B cell (primary cell): ENCODE results near the gene GET4.

Experiments used
- EZH2 ChIP-seq: IDR thresholded peaks from 2 replicates; pipeline ENCODE4 v1.6.1; 2012; ENCODE audit warnings: borderline replicate concordance, low read depth, mild to moderate bottlenecking, moderate library complexity, low read length; ENCODE audit not compliant: insufficient read depth, poor library complexity, severe bottlenecking
- TF ChIP-seq, protein P1 (sequence below): fragments of 200-600 bp; IDR thresholded peaks from one replicate; pipeline ENCODE4 v1.8.0; 2022; ENCODE audit warnings: antibody characterized with exemption, mild to moderate bottlenecking

DNA sequence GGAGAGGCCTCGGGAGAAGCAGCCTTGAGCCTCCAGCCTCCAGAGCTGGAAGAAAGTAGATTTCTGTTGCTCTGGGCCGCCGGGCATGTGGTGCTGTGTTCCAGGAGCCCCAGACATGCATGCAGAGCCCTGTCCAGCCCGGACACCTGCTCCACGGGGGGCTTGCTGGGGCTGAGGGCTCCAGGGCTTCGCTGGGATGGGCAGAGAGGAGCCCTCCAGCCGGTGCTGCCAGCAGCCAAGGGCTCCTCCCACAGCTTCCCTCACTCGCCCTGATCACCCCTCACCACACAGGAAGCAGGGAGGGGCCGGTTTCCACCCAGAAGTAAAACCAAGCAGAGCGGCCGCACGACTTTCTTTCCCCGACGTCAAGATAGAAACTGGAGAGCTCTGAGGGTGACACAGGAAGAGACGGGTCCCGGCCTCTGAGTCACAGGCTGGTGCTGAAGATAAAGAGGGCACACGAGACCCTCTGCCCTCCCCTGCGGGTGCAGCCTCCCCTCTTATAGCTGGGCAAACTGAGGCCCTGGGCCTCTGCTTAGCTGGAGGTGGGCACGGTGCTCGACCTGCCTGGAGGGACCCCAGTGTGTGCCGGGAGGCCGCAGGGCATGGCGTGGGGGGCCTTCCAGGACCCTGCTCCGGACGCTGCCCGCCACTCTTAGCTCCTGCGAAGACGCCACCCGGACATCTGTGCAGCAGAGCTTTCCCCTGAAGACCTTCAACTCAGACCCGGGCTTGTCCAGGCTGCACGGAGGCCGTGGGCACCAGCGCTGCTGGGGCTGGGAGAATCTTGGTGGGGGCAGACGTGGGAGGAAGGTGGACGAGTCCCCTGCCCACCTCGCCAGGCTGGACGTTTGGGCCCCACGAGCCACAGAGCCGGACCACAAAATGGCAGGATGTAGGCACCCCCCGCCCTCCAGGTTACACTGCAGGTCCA lies 47.0 kb downstream of the GET4 start:
- TF ChIP-seq, protein P1, sequence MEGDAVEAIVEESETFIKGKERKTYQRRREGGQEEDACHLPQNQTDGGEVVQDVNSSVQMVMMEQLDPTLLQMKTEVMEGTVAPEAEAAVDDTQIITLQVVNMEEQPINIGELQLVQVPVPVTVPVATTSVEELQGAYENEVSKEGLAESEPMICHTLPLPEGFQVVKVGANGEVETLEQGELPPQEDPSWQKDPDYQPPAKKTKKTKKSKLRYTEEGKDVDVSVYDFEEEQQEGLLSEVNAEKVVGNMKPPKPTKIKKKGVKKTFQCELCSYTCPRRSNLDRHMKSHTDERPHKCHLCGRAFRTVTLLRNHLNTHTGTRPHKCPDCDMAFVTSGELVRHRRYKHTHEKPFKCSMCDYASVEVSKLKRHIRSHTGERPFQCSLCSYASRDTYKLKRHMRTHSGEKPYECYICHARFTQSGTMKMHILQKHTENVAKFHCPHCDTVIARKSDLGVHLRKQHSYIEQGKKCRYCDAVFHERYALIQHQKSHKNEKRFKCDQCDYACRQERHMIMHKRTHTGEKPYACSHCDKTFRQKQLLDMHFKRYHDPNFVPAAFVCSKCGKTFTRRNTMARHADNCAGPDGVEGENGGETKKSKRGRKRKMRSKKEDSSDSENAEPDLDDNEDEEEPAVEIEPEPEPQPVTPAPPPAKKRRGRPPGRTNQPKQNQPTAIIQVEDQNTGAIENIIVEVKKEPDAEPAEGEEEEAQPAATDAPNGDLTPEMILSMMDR: no peak
- no peak for TF ChIP-seq EZH2
